GM19455 (cell line): ENCODE results near the gene DAP.

Source experiments
- ATAC-seq: cut with Tn5 transposase; IDR thresholded peaks from one replicate; pipeline ENCODE4 v1.9.1; 2021; ENCODE audit not compliant: unreplicated experiment

Gene DAP

DNA sequence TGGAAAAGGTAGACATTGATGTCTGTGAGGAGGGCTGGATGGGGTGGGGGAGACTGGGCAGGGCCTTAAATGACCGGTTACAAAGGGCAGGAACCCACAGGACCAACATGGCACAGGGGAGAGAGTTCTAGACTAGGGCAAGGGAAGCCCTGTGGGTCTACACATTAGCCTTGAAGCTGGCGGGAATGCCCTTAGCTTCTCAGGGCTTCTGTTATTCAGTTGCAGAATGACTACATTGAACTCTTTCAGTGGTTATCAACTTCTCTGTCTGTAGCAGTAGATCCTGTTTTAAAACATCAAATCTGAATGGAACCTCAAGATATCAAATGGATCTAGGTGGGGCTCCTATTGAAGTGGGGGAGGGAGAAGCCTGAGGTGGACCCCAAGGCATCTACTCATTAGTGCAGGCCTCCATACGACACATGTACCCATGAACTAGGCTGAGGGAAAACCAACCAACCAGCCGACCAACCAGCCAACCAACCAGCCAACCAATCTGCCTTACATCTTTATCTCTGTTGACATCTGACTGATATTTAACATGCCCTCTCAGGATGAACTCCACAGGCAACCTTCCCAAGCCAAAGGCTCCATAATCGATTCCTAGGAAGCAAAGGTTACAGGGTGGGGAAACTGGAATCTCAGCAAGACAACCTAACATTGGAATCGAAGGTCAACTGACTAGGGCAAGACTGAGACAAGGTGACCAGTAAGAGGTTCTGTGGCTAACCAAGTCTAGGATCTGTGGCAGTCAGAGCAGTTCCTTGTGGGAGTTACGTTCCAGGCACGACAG is 48.3 kb downstream of the DAP start:
- no peak for ATAC-seq

DNA sequence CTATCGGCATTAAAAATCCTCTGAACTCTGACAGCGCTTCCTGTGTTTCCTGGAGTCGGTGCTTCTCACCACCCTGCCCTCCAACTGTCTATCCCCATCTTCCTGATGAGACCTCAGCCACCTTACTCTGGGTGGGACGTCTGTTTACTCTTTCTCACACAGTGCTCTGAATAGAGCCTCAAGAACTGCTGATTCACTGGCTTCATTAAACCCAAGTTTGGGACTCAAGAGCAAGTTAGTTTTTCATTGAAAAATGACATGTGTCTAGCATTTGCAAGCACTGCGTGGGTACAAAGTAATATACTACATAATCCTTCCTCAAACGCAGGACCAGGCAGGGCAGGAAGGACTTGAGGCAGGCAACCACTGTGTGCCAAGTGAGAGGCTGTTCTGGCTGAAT is 49.5 kb downstream of the DAP start:
- ATAC-seq: no peak

- no peak for ATAC-seq
Observed at GRCh38 chr5:10710513-10711128, 50.4 kb downstream of the DAP start.

GRCh38 chr5:10709933-10710332 is 51.1 kb downstream of the DAP start:
- no peak for ATAC-seq

DNA sequence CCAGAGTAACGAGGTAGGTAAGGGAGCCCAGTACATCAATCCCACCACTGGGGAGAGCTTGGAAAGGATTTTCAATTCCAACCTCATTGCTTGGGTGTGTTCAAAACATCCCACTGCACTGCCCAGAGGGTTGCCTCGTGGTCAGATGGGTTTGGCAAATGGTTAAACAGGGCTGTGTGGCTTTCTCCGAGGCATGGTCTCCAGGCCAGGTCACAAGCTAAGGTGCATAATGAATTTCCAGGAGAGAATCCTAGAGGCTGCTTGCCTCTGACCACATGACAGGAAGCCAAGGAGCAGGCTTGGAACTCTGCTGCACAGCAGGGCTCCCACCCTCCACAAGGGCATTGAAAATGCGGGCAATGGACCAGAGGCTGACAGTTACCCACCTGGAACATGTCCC is 51.6 kb downstream of the DAP start:
- ATAC-seq: no peak

DNA sequence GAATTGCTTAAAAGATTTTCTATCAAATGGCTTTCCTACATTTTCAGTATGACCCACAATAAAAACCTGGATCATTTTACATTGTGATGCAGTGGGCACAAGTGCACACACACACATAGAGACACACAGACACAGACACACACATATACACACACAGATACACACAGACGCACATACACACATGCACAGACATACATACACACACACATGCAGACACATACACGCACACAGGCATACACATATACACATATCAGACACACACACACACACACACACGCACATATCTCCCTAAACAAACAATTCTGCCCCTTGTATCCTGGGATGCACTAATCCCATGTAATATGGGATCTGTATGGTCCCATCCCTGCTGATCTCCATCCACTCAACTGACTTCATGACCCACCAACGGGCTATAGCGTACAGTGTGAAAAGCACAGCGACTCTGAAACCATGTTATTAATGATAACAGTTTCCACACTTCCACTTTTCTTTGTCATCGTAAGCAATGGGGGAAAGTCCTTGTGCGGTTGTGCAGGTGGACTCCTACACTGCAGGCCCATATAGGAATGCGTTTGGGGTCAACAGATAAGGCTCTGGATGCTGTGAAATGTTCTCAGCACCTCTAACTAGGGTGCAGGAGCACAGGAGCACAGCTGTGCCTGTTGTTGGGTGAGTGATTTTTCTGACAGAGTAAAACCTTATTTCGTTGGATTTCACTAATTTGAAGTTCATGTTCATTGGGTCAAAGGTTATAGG is 52.7 kb downstream of the DAP start:
- no peak for ATAC-seq

DNA sequence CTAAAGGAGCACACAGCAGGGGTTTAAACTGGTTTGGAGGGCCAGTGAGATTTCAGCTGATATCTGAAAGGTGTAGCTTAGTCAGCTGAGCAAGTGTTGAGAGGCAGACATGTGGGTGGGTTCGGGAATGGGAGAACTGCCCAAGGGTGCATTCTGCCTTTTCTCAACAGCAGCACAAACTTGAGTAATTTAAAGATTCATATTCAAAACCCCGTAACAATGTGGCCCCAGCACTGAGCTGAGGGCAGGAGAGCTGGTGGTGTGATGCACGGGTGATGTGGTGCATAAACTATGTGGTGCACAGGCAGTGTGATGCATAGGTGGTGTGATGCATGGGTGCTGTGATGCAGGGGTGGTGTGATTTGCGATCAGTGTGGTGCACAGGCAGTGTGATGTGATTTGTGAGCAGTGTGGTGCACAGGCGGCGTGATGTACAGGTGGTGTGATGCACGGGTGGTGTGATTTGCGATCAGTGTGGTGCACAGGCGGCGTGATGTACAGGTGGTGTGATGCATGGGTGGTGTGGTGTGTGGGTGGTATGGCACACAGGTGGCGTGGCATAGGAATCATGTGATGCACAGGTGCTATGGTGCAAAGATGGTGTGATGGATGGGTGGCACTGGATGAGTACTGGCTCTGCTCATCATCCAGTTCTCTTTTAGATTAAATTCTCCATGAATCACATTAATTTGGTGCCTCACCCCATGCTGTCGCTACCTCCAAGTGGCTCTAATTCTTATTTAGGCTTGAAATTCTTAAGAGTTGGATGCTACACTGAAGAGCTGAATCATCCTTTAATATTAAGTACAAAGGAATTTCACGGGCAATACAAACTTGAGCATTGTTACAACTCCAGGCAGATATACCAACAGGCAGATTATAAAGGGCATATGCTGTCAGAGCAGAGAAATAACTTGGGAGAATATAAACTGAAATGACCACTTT is 53.6 kb downstream of the DAP start:
- no peak for ATAC-seq

DNA sequence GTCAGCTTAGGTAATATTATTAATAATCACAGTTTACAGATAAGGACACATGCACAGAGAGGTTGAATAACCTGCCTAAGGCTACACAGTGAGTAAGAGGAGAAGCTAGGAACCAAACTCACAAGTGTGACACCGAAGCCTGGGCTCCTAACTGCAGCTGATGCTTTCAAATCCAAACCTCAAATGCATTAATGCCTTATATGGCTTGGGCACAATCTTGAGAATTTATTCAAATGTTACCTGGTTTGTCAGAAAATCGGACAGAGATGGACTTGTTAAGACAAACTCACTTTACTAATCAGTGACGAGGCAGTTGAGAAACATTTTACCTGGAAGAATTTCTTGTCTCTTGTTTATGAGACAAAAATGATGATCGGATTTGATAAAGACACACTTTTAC is 54.7 kb downstream of the DAP start:
- no peak for ATAC-seq

- ATAC-seq: no peak
Observed at GRCh38 chr5:10705747-10706146, 55.3 kb downstream of the DAP start.

- no peak for ATAC-seq
Observed at GRCh38 chr5:10704949-10705621, 55.9 kb downstream of the DAP start.

DNA sequence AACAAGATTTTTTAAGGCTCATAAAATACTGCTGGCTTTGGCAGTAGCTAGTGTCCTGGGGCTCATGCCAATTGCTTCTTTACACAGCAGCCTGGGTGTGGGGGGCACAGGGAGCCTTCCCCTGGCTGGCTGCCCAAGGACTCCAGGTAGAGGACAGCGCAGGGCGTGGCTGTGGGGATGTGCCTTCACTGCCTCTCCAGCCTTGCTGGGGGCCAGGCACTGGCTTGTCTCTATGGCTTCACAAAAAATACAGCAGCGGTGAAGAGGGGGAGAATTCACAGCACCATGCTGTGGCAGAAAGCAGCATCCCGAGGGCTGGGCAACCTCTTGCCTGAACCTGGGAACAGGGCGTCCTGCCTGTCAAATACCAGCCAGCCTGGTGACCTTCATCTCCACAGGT is 57.4 kb downstream of the DAP start:
- ATAC-seq: no peak

DNA sequence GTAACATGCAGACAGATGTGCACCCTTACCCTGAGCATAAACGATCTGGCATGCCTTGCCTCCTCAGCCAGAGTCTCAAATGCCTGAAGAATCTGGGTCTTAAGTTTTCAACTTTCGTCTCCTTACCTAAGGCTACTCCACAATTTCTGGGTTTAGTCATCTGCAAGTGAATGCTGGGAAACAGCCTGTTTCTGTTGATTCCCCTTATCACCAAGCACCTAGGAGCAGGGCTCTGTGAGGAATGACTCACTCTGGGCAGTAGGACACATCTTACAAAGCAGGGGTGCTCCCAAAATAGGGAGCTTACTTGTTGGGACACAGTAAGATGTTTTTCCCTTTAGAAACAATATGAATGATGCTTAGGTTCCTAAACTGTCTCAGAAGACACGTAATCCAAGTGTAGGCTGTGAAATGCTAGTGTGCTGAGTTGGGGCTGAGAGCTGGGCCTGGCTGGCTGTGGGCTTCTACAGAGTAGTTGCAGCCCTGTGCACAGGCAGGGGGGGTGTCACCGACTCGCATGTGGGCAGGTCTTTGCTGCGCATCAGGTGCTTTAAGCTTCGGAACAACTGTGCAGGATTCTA is 58.0 kb downstream of the DAP start:
- no peak for ATAC-seq

GRCh38 chr5:10702040-10702629 is 58.9 kb downstream of the DAP start:
- ATAC-seq: no peak

DNA sequence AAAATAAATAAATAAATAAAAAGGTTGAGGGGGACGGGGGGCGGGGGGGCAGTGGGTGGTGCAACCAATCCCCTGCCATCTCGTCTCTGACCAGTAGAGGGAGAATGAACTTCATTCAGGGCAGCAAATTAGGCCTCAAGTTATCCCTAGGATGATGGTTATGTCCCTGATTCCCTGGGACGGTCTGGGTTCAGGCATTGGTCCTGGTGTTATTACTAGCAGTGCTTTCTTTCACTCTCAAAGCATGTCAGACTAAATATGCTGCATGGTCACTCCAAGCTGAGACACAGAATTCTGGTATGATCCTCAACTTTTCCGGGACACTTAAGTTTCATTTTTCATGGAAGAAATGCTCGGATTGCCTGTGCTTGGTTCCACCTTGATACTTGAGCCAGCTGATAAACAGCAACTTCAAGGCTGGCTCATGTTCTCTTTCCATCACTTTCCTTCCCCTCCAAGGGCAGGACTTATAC is 59.4 kb downstream of the DAP start:
- ATAC-seq: no peak

GRCh38 chr5:10700516-10700915 is 60.5 kb downstream of the DAP start:
- peak; percentile 1 for ATAC-seq

- ATAC-seq: peak; percentile 62
Observed at GRCh38 chr5:10699987-10700386, 61.0 kb downstream of the DAP start.

DNA sequence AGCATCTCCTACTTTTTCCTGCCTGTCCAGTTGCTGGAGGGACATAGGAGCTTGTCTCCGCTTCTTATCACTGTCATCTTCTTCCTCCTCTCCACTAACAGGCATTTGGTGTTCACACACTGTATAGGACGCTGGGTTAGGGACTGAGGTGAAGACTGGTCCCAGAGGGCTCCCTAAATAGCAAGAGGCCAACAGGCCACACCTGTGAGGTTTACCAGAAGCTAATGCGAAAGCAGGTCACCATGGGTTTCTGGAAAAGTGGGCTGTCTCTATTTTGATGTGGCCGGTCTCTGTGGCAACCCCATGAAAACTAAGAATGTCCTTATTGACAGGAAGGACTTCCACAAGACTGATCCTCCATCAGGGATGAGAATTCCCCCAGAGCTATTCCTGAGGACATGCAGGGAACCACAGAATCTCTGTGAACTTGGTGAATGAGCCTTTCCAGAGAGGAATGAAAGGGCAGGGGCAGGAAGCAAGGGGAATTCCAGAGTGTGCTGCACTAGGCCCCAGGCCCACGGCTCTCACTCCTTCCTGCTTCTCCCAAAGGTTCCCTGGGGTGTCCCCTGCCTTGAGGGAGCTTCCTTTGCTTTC is 61.7 kb downstream of the DAP start:
- peak; percentile 54 for ATAC-seq

- no peak for ATAC-seq
Observed at GRCh38 chr5:10695759-10696543, 65.1 kb downstream of the DAP start.
